ENCODE data around the gene ATRIP.

DNA sequence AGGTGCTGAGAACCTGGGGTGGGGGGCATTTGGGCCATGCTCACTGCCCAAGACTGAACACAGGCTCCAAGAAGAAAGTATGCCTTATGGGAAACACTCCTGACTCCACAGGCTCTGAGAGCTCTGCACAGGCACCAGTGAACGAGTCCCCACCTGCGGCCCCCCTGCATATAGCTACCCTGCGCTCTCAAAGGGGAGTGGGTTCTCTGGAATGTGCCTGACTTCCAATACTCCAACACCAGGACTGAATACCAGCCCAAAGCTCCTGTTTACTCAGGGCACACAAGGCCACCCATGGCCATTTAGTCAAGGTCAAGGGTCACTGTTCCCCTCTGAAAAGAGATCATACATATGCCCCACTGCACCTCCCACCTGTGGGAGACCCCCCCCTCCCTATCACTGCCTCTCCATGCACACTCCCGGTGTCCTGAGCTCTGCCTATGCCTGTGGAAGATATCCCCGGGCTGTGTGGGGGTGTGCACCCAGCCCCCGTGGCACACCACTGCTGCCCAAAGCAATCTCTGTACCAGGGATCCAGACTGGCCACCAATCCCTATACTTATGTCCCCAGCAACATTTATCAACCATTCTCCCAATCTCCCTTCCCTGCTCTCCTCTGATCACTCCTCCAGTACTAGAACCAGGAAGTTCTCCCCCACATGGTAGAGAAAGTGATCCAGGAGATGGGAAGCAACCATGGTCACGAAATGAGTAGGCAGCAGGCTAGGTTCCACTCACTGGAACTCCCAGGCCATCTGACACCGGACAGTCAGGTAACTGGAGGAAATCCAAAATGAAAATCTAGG lies 15.1 kb upstream of the ATRIP start:
- TF ChIP-seq, protein P1, sequence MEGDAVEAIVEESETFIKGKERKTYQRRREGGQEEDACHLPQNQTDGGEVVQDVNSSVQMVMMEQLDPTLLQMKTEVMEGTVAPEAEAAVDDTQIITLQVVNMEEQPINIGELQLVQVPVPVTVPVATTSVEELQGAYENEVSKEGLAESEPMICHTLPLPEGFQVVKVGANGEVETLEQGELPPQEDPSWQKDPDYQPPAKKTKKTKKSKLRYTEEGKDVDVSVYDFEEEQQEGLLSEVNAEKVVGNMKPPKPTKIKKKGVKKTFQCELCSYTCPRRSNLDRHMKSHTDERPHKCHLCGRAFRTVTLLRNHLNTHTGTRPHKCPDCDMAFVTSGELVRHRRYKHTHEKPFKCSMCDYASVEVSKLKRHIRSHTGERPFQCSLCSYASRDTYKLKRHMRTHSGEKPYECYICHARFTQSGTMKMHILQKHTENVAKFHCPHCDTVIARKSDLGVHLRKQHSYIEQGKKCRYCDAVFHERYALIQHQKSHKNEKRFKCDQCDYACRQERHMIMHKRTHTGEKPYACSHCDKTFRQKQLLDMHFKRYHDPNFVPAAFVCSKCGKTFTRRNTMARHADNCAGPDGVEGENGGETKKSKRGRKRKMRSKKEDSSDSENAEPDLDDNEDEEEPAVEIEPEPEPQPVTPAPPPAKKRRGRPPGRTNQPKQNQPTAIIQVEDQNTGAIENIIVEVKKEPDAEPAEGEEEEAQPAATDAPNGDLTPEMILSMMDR (conservative IDR thresholded peaks at IDR 0.05; ENCODE audit: low read length) = no peak
- TF ChIP-seq EZH2phosphoT487 (IDR thresholded peaks at IDR 0.05; ENCODE audit: borderline replicate concordance, low read depth, low read length) = no peak

Data from OCI-LY7 (cell line).